ENCODE measurements around the gene ZFYVE28.

GRCh38 chr4:2301806-2302205, 116.6 kb downstream of the ZFYVE28 start:
- TF ChIP-seq CTCF (conservative IDR thresholded peaks at IDR 0.05 in 1 of 2, IDR thresholded peaks at IDR 0.05 in 1 of 2; ENCODE audit: extremely low read depth in 1 of 2, insufficient read depth in 1 of 2, low read depth in 1 of 2, low read length in 2 of 2) (no peak), EZH2 (IDR thresholded peaks at IDR 0.05; ENCODE audit: borderline replicate concordance, low read length) (no peak)

Data from mammary epithelial cell (primary cell).